Stimulated activated naive CD4-positive, alpha-beta T cell (primary cell): ENCODE measurements around the gene ACTL7A.
"Not testable (repeated sequence)": the region's sequence is repeated elsewhere in the genome, so short reads cannot be mapped to it uniquely, and the experiment has no call there.

ENCODE experiments used
- DNase-seq, 6 experiments: peaks; one replicate each; lab custom pipeline; 2025; lab: John Stamatoyannopoulos, UW

Gene ACTL7A

GRCh38 chr9:108861997-108862396 is at the start of gene ACTL7A:
Gene ACTL7A (plus strand): TSS chr9:108862266. CDS start chr9:108862323, 57 bp downstream.
- no peak for DNase-seq

GRCh38 chr9:108812396-108813025 is 49.6 kb upstream of the ACTL7A start:
- no peak for DNase-seq

- DNase-seq, result no peak
Observed at GRCh38 chr9:108813951-108814601, 48.0 kb upstream of the ACTL7A start.

- DNase-seq, result no peak
Observed at GRCh38 chr9:108815156-108815555, 46.9 kb upstream of the ACTL7A start.

GRCh38 chr9:108816037-108816436 is 46.0 kb upstream of the ACTL7A start:
- DNase-seq, result no peak

- no peak for DNase-seq
Observed at GRCh38 chr9:108823829-108824228, 38.2 kb upstream of the ACTL7A start.

- no peak for DNase-seq
Observed at GRCh38 chr9:108830272-108830671, 31.8 kb upstream of the ACTL7A start.

GRCh38 chr9:108831496-108832178 is 30.4 kb upstream of the ACTL7A start:
- no peak for DNase-seq

GRCh38 chr9:108832179-108832500 is 29.9 kb upstream of the ACTL7A start:
- no peak for DNase-seq

GRCh38 chr9:108834959-108835665 is 27.0 kb upstream of the ACTL7A start:
- no peak for DNase-seq

GRCh38 chr9:108835831-108836230 is 26.2 kb upstream of the ACTL7A start:
- no peak for DNase-seq

- DNase-seq, result no peak
Observed at GRCh38 chr9:108836319-108836718, 25.7 kb upstream of the ACTL7A start.

- DNase-seq, result no peak
Observed at GRCh38 chr9:108836781-108837180, 25.3 kb upstream of the ACTL7A start.

- no peak for DNase-seq
Observed at GRCh38 chr9:108837530-108837929, 24.5 kb upstream of the ACTL7A start.

GRCh38 chr9:108838017-108838416 is 24.0 kb upstream of the ACTL7A start:
- no peak for DNase-seq

- DNase-seq, result not testable (repeated sequence)
Observed at GRCh38 chr9:108839561-108839960, 22.5 kb upstream of the ACTL7A start.

- peak in 1 of 6 experiments; percentile 11 for DNase-seq
Observed at GRCh38 chr9:108842610-108843295, 19.3 kb upstream of the ACTL7A start.

- DNase-seq, result no peak
Observed at GRCh38 chr9:108844391-108844790, 17.7 kb upstream of the ACTL7A start.

GRCh38 chr9:108844856-108845255 is 17.2 kb upstream of the ACTL7A start:
- DNase-seq, result no peak

GRCh38 chr9:108845507-108845906 is 16.6 kb upstream of the ACTL7A start:
- DNase-seq, result no peak

GRCh38 chr9:108845947-108846346 is 16.1 kb upstream of the ACTL7A start:
- no peak for DNase-seq

GRCh38 chr9:108848296-108848695 is 13.8 kb upstream of the ACTL7A start:
- DNase-seq, result not testable (repeated sequence)
